NCI-H774 (cell line): Measurements from ENCODE around the gene LDAH.
"Not testable (repeated sequence)": the region's sequence is repeated elsewhere in the genome, so short reads cannot be mapped to it uniquely, and the experiment has no call there.

Experiments
- DNase-seq: peaks from one replicate; lab custom pipeline; 2025; lab: John Stamatoyannopoulos, UW

Gene LDAH

GRCh38 chr2:20822535-20823490 lies at the start of gene LDAH:
TSS of gene LDAH (minus strand) at chr2:20823101. CDS start at chr2:20801463, 21,638 bp downstream.
- DNase-seq, result peak; percentile 90

- DNase-seq, result no peak
Observed at GRCh38 chr2:20868377-20868776, 45.5 kb upstream of the LDAH start.

DNA sequence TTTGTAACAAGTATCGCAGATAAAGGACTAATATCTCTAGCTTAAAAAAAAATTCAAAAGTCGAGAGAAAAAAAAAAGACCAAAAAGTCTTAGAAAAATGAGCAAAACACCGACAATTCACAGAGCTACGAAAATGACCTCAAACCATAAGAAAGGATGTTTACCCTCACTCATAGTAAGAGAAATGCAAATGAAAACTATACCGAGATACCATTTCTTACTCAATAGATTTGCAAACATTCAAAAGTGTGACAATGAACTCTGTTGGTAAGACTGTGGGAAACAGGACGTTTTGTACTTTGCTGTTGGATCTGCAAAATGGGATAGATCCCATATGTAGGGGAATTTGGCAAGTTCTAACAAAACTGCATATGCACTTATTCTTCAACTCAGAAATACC lies 39.9 kb upstream of the LDAH start:
- no peak for DNase-seq

- DNase-seq, result no peak
Observed at GRCh38 chr2:20855456-20855855, 32.6 kb upstream of the LDAH start.

DNA sequence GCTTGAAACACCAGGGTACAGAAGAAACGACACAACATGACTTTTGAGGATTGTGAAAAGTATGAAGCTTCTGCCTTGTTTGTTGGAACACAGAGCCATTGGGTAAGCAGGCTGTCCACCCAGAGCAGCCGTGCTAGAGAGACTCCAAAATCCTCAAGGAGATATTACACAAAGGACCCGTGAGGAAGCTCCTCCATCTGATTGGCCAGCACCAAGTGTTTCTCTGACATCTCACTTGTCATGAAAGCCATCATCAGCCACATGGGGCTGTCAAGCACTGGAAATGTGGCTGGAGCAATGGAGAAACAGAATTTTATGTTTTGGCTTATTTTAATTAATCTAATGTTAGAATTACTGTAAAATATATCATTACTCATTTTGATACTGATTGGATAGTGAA lies 29.8 kb upstream of the LDAH start:
- DNase-seq, result no peak

DNA sequence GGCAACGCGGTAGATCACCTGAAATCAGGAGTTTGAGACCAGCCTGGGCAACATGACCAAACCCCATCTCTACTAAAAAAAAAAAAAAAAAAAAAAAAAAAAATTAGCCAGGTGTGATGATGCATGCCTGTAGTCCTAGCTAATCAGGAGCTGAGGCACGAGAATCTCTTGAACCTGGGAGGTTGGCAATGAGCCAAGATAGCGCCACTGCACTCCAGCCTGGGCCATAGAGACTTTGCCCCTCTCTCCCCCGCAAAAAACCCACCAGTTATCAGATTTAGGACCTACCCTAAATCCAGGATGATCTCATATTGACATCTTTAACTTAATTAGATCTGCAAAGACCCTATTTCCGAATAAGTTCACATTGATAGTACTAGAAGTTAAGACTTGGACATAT lies 29.2 kb upstream of the LDAH start:
- DNase-seq, result no peak

DNA sequence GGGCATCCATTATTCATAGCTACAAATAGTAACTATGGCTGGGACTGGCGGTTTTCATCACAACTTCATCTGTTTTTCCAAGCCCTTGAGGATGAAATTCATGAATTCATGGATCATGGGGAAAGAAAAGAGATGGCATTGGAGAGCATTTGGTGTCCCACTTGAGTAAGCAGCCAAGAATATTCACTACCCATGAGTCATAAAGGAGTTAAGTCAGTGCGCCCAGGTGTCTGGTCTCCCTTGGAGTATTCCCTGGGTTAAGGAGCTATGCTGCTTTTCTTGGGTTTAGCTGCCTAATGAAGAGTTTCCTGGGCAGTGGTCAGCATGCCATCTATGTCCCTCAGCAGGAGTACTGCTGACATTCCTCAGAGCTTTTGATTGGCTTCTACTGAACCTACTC lies 21.3 kb upstream of the LDAH start:
- no peak for DNase-seq

GRCh38 chr2:20839052-20839451 lies 16.2 kb upstream of the LDAH start:
- no peak for DNase-seq

DNA sequence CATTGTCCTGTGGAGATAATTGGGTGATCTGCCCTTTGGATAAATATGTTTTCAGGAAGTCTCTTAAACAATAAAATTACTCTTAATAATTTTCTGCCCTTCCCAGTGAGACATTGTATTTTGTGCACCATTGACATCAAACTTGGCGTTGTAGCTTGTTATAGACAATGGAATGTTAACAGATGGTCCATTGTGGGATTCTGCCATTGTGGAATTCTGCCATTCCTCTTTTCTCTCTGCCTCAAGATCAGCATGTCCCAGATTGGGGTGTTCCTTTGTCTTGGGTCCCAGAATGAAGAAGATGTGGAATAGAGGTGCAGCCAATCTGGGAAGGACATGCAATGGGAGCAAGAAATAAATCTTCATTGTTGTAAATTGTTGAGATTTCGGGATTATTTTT lies 15.1 kb upstream of the LDAH start:
- no peak for DNase-seq

GRCh38 chr2:20836521-20836920 lies 13.6 kb upstream of the LDAH start:
- DNase-seq, result no peak

- no peak for DNase-seq
Observed at GRCh38 chr2:20834331-20834730, 11.4 kb upstream of the LDAH start.

DNA sequence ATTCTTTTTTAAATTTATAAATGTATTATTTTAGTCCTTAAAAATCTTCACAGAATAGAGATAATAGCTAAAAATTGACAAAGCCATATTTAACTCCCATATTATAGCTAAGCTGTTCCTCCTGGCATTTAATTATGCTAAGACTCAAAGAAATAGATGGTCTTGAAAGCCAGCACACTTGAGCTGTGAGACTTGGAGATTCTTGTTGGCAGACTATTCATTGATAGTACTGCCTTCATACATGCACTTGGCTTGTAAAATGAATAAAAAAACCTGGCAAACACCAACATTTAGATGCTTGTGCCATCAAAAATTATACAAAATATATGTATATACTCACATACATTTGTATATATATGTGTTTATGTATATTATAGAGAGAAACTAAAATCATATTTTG lies 9.7 kb upstream of the LDAH start:
- no peak for DNase-seq

GRCh38 chr2:20829861-20830260 lies 7.0 kb upstream of the LDAH start:
- DNase-seq, result no peak

- DNase-seq, result no peak
Observed at GRCh38 chr2:20823917-20824316, 1.0 kb upstream of the LDAH start.

DNA sequence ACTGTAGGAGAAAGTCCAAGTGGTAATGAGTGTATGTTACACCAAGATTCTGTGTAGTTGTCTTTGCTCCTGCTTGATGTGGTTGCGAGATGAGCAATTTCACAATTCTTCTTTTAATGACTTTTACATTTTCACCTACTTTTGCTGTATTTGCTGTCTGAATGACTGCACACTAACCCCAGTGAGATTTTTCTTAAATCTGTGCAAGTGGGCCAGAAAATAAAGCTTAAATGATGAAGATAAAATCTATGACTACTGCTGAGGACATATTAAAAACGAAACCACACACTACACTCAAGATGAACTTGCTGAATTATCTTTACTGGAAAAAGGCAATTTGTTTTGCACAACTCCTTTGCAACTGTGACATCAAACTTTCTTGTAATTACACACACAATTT lies 4.1 kb downstream of the LDAH start:
- no peak for DNase-seq

- DNase-seq, result no peak
Observed at GRCh38 chr2:20815216-20815615, 7.7 kb downstream of the LDAH start.

GRCh38 chr2:20812779-20813178 lies 10.1 kb downstream of the LDAH start:
- no peak for DNase-seq

- DNase-seq, result no peak
Observed at GRCh38 chr2:20806286-20806685, 16.6 kb downstream of the LDAH start.

DNA sequence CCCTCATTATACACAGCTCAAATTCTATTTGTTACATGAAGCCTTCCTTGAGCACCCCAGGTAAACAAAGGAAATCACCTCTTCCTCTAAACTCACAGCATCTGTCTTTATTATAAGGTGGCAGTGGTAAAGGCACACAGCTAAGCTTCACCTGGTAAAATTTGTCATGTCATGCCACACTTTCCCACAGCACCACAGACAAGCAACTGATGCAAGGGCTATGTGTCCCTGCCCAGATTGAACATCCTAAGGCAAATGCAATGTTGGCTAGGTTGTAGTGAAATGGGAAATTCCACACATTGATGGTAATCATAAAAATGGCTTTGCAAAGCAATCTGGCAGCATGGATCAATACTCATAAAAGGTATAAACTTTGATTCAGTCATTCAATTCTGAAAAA lies 18.9 kb downstream of the LDAH start:
- no peak for DNase-seq

- no peak for DNase-seq
Observed at GRCh38 chr2:20803226-20803682, 19.6 kb downstream of the LDAH start.

DNA sequence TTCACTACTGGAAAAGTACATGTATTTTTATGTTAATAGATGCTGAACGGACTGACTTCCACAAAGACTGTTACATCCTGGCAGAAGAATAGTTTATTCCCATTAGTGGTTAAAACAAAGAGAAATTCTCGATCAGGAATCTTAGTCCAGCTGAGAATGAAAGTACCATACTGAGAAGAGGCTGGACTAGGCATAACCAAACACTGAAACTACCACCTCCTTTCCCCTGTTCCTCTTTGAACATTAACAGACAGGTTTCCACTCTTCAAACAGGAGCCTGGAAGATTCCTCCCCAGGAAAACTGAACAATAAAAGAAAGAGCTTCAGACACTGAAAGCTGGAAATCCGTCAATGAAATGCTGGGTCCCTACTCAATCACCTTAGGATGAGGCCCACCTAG lies 25.8 kb downstream of the LDAH start:
- DNase-seq, result no peak

- no peak for DNase-seq
Observed at GRCh38 chr2:20796374-20796791, 26.5 kb downstream of the LDAH start.

DNA sequence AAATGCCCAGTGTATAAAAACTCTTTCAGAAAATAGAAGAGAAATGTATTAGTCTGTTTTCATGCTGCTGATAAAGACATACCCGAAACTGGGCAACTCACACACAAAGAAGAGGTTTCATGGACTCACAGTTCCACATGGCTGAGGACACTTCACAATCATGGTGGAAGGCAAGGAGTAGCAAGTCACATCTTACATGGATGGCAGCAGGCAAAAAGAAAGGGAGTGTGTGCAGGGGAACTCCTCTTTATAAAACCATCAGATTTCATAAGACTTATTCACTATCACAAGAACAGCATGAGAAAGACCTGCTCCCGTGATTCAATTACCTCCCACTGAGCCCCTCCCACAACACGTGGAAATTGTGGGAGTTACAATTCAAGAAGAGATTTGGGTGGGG lies 29.0 kb downstream of the LDAH start:
- DNase-seq, result not testable (repeated sequence)
